HG02798 (cell line): ENCODE measurements around the gene SNRPB.

Experiments
- ATAC-seq: cut with Tn5 transposase; IDR thresholded peaks from one replicate; pipeline ENCODE4 v1.9.1; 2021; ENCODE audit warnings: mild to moderate bottlenecking; ENCODE audit not compliant: unreplicated experiment, poor library complexity

Gene SNRPB

DNA sequence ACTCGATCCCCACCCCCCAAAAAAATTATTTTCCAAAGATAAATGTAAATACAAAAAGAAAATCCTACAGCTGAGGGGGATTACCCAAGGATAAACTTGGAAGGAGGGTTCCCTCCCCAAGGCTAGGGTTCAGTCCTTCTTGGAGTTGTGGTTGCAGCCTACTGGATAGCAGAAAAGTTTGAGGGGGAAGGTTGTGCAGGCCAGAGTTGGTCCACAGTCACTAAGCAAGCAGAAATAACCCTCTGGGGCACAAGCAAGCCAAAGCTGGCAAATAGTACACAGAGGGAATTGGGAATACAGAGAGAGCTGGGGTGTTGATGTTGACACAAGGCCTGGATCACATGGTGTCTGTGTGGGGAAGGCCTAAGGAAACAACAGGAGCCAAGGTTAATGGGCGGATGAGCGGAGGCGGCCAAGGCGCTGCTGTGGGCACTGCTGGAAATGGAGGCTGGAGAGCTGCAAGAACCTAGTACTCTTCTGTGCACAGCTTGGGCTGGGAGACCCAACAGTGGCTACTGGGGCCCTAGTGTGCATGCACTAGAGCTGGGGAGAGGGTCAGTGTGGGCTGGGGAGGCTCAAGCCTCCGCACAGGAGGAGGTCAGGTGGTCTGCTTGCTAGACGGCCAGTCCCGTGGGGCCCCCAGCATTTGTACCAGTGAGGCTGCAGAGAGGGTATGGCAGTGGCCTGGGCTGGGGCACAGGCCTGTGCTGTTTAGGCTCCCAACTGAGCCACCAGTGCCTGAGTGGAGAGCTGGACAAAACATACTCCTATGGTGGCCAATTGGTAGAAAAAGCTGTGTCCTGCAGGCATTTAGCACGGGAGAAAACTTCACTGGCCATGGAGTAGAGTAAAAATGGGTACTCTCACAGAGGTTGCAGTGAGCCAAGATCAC lies 5.5 kb upstream of the SNRPB start:
- no peak for ATAC-seq

- ATAC-seq, result no peak
Measured at GRCh38 chr20:2473516-2473915, 2.9 kb upstream of the SNRPB start.

DNA sequence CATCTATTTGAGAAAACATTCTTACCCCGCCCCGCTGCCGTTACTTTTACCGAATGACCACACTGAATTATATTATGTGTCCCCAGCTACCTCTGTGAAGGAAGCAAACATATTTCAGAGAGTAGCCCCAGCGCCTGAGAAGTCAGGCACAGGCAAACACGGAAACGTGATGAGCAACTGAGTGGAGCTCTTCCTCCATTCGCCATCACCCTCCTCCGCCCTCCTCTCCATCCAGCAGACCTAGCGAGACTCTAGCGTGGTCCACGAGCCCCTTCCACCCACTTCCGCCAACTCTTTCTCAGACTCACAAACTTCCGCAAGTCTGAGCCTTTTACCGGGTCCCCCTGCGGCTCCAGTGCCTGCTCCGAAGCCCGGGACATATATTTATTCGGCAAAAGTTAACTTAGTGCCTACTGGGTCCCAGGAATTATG lies 582 bp downstream of the SNRPB start:
- ATAC-seq, result peak; percentile 27

DNA sequence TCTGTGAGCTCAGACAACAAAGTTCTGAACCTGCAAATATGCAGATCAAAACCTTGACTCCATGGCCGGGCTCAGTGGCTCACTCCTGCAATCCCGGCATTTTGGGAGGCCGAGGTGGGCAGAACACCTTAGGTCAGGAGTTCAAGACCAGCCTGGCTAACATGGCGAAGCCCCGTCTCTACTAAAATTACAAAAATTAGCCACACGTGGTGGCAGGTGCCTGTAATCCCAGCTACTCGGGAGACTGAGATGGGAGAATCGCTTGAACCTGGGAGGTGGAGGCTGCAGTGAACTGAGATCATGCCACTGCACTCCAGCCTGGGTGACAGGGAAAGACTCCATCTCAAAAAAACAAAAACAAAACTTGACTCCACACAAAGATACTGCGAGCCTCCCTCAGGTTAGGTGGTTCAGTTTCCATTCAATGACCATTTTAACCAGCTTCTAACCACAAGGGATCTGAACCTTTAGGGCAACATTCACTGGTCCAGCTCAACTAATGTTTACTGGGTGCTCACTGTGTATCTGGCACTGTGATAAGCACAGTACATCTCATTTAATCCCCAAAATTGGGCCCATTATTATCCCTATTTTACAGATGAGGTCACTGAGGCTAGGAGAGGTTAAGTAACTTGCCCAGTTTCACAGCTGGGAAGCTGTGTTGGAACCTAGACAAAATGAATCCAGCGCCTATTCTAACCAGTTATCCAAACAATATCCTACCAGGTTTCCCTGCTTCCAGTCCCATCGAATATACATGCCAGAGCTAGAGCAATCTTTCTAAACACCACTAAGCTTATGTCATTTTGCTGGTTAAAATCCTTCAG lies 1.8 kb downstream of the SNRPB start:
- ATAC-seq, result no peak

GRCh38 chr20:2467412-2467811 lies 3.2 kb downstream of the SNRPB start:
- ATAC-seq, result no peak

DNA sequence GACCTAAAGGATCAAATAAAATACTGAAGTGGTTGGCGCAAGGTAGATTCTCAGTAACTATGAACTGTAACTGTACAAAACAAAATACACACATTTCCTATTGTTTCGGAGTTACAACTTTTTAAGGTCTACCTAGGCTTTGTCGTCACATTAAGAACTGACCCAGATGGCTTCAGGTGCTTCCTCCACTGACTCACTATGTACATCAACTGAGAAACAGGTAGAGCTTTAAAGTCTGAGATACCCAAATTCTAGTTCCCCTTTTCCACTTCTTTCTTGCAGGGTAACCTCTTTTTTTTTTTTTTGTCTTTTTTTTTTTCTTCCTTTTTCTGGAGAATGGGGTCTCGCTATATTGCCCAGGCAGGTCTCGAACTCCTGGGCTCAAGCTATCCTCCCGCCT lies 5.5 kb downstream of the SNRPB start:
- ATAC-seq, result no peak

DNA sequence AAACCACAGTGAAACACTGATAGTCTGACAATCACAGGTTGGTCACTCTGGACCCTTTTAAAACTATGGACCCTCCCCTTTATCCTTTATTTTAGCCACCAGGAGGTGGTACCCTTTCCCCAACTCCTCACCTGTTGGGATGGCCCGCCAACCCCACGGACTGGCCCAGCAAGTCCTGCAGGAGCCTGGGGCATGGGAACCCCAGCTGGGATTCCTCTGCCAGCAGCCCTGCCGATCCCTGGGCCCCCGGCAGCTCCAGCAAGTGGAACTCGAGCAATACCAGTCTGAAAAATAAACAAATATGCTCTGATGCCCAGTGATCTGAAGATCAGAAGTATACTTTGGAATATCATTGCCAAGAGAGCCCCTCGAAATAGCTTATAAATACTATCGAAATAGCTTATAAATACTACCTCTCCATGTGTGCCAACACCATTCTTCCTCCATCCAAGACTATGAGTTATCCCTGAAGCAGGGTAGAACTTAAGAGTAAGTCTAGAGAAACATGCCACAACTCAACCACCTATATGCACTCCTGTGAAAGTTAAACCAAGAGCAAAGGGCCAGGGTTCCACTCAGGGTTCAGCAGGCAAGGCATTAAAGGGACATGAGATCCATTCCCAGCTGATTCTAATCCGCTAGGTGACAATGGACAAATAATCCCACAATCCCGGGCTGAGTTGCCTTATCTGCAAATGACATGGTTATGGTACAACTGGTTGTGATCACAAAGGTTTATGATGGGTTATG lies 6.8 kb downstream of the SNRPB start:
- ATAC-seq, result no peak

DNA sequence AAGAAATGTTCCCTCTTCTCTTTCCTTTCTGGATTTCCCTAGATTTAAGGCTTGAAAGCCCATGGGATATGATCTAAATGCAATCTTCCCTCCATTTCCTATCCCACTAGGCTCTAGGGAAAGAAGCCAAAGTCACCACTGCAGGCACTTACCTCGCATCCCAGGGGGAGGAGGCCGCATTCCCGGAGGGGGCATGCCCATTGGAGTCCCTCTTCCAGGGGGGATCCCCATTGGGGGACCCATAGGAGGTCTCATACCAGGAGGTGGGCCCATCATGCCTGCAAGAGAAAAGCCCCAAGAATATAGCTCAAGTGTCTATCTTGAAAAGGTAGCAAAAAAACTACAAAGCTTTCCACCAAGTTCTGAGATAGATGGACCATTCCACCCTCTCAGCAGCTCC lies 8.1 kb downstream of the SNRPB start:
- ATAC-seq, result no peak

GRCh38 chr20:2460752-2461424 lies 9.7 kb downstream of the SNRPB start:
- no peak for ATAC-seq

DNA sequence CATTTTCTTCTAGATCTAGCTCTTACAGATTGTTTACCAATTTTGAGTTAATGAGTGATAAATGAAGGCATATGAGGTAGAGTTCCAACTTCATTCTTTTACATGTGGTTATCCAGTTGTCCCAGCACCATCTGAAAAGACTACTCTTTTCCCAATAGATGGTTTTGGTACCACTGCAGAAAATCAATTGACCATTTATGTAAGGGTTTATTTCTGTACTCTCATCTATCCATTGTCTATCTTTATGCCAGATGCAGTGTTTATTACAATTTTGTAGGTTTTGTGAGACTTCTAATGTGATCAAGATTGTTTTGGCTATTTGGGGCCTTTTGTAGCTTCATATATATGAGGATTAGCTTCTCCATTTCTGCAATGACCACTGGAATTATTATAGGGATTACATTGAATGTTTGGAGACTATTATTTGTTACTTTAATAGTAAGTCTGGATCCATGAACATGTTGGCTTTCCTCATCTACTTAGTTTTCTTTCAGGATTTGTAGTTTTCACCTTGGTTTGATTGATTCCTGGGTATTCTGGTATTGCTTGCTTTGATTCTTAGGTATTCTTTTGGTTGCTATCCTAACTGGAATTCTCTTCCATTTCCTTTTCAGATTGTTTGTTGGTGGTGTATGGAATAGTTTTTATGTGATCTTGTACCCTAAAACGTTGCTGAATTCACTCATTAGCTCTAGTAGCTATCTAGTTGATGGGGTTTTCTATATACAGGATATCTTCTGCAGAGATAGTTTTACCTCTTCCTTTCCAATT lies 10.4 kb downstream of the SNRPB start:
- ATAC-seq, result no peak

DNA sequence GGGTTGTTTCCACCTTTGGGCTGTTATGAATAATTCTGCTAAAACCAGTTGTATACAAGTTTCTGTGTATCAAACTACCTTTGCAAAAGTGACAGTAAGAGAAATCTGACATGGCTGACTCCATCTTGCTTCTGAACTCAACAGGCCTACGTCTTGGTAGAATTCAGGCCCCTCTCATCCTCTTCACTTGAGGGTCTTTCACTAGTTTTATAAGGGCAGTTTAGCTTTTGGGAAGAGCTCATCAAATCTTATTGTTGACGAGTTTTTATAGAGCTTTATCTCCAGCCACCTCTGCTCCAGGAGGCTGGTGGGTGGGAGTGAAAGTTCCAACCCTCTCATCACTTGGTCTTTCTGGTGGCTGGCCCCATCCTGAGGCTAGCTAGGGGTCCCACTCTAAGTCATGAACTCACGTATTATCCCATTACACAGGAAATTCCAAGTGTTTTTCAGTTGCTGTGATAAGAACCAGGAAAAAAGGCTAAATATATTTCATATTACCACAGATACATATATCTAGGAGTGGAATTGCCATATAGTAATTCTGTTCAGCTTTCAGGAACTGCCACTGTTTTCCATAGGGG lies 11.6 kb downstream of the SNRPB start:
- no peak for ATAC-seq

GRCh38 chr20:2455771-2456497 lies 14.7 kb downstream of the SNRPB start:
- ATAC-seq, result no peak

DNA sequence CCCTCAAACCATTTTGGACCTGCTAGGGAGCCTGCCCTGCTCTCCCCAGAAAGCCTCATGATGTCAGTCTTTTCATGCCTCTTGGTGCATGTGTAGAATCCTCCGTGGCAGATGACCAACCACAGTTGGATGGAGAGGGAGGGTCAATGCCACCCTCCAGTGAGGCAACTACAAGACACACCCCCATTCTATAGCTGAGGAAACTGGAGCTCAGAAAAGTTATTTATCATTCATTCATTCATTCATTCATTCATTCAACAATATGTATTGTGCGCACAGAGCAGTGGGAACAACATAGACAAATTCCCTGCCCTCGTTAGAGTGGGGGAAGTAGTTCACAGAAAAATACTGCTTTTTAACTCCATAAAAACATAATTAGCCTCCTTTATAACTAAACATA lies 16.8 kb downstream of the SNRPB start:
- no peak for ATAC-seq

- ATAC-seq, result no peak
Measured at GRCh38 chr20:2451939-2452732, 18.5 kb downstream of the SNRPB start.

GRCh38 chr20:2451422-2451821 lies 19.2 kb downstream of the SNRPB start:
- ATAC-seq, result no peak

DNA sequence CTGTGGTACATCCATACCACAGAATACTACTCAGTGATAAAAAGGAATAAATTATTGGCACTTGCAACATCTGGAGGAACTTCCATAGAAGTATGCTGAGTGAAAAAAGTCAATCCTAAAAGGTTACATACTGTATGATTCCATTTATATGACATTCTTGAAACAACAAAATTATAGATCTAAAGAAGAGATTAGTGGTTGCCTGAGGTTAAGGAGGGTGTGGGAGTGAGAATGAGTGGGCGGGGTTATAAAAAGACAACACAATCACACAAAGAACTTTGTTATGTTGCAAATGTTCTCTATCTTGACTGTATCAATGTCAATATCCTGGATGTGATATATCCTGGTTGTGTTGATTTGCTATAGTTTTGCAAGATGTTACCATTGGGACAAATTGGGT lies 21.2 kb downstream of the SNRPB start:
- no peak for ATAC-seq

DNA sequence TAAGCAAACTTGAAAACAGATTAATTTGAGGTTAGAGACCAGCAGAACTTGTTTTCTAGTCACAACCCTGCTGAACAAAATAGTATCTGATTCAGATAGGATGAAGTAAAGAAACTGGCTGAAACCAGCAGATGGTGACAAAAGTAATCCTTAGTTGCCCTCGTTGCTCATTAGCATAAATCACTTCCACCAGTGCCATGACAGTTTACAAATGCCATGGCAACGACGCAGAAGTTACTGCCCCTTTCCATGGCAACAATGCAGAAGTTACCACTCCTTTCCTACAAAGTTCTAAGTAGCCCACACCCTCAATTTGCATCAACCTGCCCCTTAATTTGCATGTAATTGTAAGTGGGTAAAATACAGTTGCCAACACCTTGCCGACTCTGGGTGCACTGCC lies 23.7 kb downstream of the SNRPB start:
- ATAC-seq, result no peak

DNA sequence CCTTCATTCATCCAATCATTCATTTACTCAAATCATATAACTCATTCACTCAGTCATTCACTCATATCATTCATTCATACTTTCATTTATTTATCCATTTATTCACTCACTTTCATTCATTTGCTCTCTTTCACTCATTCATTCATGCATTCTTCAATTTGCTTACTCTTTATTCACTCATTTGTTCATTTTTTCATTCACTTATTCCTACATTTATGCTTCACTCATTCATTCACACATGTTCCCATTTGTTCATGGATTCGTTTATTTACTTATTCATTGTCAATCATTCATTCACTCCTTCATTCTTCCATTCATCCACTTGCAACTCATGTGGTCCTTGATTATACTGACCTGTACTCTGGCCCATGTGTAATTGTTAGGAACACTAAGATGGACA lies 39.4 kb downstream of the SNRPB start:
- ATAC-seq, result no peak
